GM12878 (cell line): ENCODE data around the gene SMG6. TPM values are rescaled to one million over a fixed set of nuclear protein-coding genes. Genes with fewer than 3 reads are reported as not detected.

Experiments
- ATF2 ChIP-seq: IDR thresholded peaks from 2 replicates; pipeline ENCODE4 v1.6.1; 2012; ENCODE audit warnings: low read length, inconsistent platforms
- BACH1 ChIP-seq: fragments of 450-650 bp; IDR thresholded peaks from 2 replicates; pipeline ENCODE4 v1.6.1; 2017; ENCODE audit warnings: mild to moderate bottlenecking, borderline replicate concordance
- CBX3 ChIP-seq: fragments of 200-600 bp; sonication (generic); IDR thresholded peaks from 2 replicates; pipeline ENCODE4 v1.6.1; 2016; ENCODE audit warnings: low read depth, borderline replicate concordance
- CHD1 ChIP-seq: IDR thresholded peaks from 2 replicates; pipeline ENCODE4 v1.6.1; 2012; ENCODE audit warnings: low read depth, low read length, improper control_type of control experiment
- EZH2 ChIP-seq: IDR thresholded peaks from 2 replicates; pipeline ENCODE4 v1.6.1; 2012; ENCODE audit warnings: low read depth, mild to moderate bottlenecking, control low read depth, inconsistent platforms, low read length, borderline replicate concordance; ENCODE audit not compliant: control insufficient read depth
- GATAD2B ChIP-seq: fragments of 450-650 bp; conservative IDR thresholded peaks from 2 replicates; pipeline ENCODE4 v1.6.1; 2017; ENCODE audit warnings: low read depth, mild to moderate bottlenecking, moderate library complexity
- NFYA ChIP-seq: IDR thresholded peaks from 2 replicates; pipeline ENCODE4 v1.6.1; 2011; ENCODE audit warnings: low read depth, mild to moderate bottlenecking, low read length, improper control_type of control experiment, borderline replicate concordance
- PAX8 ChIP-seq: fragments of 450-650 bp; IDR thresholded peaks from 2 replicates; pipeline ENCODE4 v1.6.1; 2017; ENCODE audit warnings: mild to moderate bottlenecking, moderate library complexity
- PKNOX1 ChIP-seq: fragments of 450-650 bp; IDR thresholded peaks from 2 replicates; pipeline ENCODE4 v1.6.1; 2016; ENCODE audit warnings: mild to moderate bottlenecking
- RCOR1 ChIP-seq: conservative IDR thresholded peaks from 2 replicates; pipeline ENCODE4 v1.6.1; 2012; ENCODE audit warnings: low read depth, low read length, improper control_type of control experiment
- SIN3A ChIP-seq: IDR thresholded peaks from 2 replicates; pipeline ENCODE4 v1.6.1; 2012; ENCODE audit warnings: low read depth, low read length, improper control_type of control experiment
- SP1 ChIP-seq: IDR thresholded peaks from one replicate; pipeline ENCODE4 v1.6.1; 2011; ENCODE audit warnings: low read depth, low read length
- SREBF1 ChIP-seq: IDR thresholded peaks from 2 replicates; pipeline ENCODE4 v1.6.1; 2012; ENCODE audit warnings: mild to moderate bottlenecking, low read length
- TBL1XR1 ChIP-seq: IDR thresholded peaks from 2 replicates; pipeline ENCODE4 v1.6.1; 2012; ENCODE audit warnings: low read depth, low read length, improper control_type of control experiment
- polyA plus RNA-seq, 11 experiments: library from polyadenylated mRNA; depleted of rRNA in 4 of 11; unstranded in 6 of 11; stranded (reverse) in 5 of 11; fragments of >200 nt; fragmentation: Nextera tagmentation in 4 of 11; fragmentation: Illumina TruSeq in 1 of 11; extraction: Ambion mirVana in 4 of 11; extraction: Trizol in 1 of 11; gene quantifications; 1 replicate in 1 of 11; 2 replicates in 10 of 11; pipeline versions ENCODE4 v1.2.1 to v1.2.3, GENCODE V29; 2011 to 2016; ENCODE audit warnings: inconsistent platforms in 2 of 11, missing spikeins in 2 of 11, low read depth in 1 of 11
- total RNA-seq, 4 experiments: library from RNA; depleted of rRNA in 3 of 4; stranded (reverse); fragments of >200 nt in 3 of 4; fragmentation: Illumina TruSeq in 1 of 4; extraction: Trizol in 1 of 4; gene quantifications; 2 replicates each; pipeline versions ENCODE4 v1.2.1 to v1.2.3, GENCODE V29; 2013 to 2021
- TF ChIP-seq, protein P1 (sequence below), 3 experiments: IDR thresholded peaks in 2 of 3; conservative IDR thresholded peaks in 1 of 3; 2 replicates each; pipeline ENCODE4 v1.5.1; 2011; ENCODE audit warnings: low read depth in 3 of 3, low read length in 3 of 3, mild to moderate bottlenecking in 3 of 3, control low read depth in 2 of 3, moderate library complexity in 2 of 3, inconsistent platforms in 1 of 3, mixed read lengths in 1 of 3; ENCODE audit not compliant: control insufficient read depth in 2 of 3, insufficient read depth in 1 of 3; ENCODE audit errors: extremely low read depth in 1 of 3
- TF ChIP-seq, protein P2 (sequence below): fragments of 450-650 bp; IDR thresholded peaks from 2 replicates; pipeline ENCODE4 v1.6.1; 2018; ENCODE audit warnings: borderline replicate concordance, mild to moderate bottlenecking; ENCODE audit not compliant: partially characterized antibody
- TF ChIP-seq, protein P3 (sequence below): fragments of 150-350 bp; IDR thresholded peaks from 2 replicates; pipeline ENCODE4 v1.6.1; 2016; ENCODE audit warnings: low read depth, low read length

Gene SMG6
- total and polyA plus RNA-seq, 10 of the 15 experiments (the other 5 are each of a cell fraction or from before 2014, with no cell fraction given), result 0.58 to 28.7 (median 15.7) TPM

GRCh38 chr17:2238432-2239169 is 65.0 kb downstream of the SMG6 start (continued):
- TF ChIP-seq PKNOX1 (peak; percentile 60), EZH2 (no peak), GATAD2B (0 out of 2 replicates have a peak, but pooled peaks have one; percentile 26), CHD1 (no peak), SREBF1 (no peak), ATF2 (peak; percentile 58), TBL1XR1 (no peak), NFYA (no peak), SIN3A (no peak), BACH1 (no peak), PAX8 (no peak), SP1 (no peak), CBX3 (no peak), RCOR1 (no peak)
- TF ChIP-seq, protein P1, sequence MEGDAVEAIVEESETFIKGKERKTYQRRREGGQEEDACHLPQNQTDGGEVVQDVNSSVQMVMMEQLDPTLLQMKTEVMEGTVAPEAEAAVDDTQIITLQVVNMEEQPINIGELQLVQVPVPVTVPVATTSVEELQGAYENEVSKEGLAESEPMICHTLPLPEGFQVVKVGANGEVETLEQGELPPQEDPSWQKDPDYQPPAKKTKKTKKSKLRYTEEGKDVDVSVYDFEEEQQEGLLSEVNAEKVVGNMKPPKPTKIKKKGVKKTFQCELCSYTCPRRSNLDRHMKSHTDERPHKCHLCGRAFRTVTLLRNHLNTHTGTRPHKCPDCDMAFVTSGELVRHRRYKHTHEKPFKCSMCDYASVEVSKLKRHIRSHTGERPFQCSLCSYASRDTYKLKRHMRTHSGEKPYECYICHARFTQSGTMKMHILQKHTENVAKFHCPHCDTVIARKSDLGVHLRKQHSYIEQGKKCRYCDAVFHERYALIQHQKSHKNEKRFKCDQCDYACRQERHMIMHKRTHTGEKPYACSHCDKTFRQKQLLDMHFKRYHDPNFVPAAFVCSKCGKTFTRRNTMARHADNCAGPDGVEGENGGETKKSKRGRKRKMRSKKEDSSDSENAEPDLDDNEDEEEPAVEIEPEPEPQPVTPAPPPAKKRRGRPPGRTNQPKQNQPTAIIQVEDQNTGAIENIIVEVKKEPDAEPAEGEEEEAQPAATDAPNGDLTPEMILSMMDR (IDR thresholded peaks at IDR 0.05 in 2 of 3, conservative IDR thresholded peaks at IDR 0.05 in 1 of 3; ENCODE audit: control insufficient read depth in 2 of 3, extremely low read depth in 1 of 3, insufficient read depth in 1 of 3, low read depth in 3 of 3, low read length in 3 of 3), result no peak
- TF ChIP-seq, protein P2, sequence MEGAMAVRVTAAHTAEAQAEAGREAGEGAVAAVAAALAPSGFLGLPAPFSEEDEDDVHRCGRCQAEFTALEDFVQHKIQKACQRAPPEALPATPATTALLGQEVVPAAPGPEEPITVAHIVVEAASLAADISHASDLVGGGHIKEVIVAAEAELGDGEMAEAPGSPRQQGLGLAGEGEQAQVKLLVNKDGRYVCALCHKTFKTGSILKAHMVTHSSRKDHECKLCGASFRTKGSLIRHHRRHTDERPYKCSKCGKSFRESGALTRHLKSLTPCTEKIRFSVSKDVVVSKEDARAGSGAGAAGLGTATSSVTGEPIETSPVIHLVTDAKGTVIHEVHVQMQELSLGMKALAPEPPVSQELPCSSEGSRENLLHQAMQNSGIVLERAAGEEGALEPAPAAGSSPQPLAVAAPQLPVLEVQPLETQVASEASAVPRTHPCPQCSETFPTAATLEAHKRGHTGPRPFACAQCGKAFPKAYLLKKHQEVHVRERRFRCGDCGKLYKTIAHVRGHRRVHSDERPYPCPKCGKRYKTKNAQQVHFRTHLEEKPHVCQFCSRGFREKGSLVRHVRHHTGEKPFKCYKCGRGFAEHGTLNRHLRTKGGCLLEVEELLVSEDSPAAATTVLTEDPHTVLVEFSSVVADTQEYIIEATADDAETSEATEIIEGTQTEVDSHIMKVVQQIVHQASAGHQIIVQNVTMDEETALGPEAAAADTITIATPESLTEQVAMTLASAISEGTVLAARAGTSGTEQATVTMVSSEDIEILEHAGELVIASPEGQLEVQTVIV, result no peak
- TF ChIP-seq, protein P3, sequence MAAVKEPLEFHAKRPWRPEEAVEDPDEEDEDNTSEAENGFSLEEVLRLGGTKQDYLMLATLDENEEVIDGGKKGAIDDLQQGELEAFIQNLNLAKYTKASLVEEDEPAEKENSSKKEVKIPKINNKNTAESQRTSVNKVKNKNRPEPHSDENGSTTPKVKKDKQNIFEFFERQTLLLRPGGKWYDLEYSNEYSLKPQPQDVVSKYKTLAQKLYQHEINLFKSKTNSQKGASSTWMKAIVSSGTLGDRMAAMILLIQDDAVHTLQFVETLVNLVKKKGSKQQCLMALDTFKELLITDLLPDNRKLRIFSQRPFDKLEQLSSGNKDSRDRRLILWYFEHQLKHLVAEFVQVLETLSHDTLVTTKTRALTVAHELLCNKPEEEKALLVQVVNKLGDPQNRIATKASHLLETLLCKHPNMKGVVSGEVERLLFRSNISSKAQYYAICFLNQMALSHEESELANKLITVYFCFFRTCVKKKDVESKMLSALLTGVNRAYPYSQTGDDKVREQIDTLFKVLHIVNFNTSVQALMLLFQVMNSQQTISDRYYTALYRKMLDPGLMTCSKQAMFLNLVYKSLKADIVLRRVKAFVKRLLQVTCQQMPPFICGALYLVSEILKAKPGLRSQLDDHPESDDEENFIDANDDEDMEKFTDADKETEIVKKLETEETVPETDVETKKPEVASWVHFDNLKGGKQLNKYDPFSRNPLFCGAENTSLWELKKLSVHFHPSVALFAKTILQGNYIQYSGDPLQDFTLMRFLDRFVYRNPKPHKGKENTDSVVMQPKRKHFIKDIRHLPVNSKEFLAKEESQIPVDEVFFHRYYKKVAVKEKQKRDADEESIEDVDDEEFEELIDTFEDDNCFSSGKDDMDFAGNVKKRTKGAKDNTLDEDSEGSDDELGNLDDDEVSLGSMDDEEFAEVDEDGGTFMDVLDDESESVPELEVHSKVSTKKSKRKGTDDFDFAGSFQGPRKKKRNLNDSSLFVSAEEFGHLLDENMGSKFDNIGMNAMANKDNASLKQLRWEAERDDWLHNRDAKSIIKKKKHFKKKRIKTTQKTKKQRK, result no peak
